ENCODE data around the gene KCNG4.

GRCh38 chr16:84223456-84223855, 16.4 kb downstream of the KCNG4 start:
- no peak for TF ChIP-seq EZH2 (IDR thresholded peaks at IDR 0.05)
- TF ChIP-seq POLR2AphosphoS5 (IDR thresholded peaks at IDR 0.05; ENCODE audit: borderline replicate concordance, low read depth, low read length) = no peak
